Measurements from ENCODE around the gene CCIN. TPM values are rescaled to one million over a fixed set of nuclear protein-coding genes. Genes with fewer than 3 reads are reported as not detected.
A peak's percentile ranks its signal among the peaks of the same experiment; 100 is the strongest.

CCIN gene
- total RNA-seq, 1 experiment from 2014 or later = 0.13 TPM

- ATAC-seq (peak; percentile 67), DNase-seq (ENCODE audit: low read depth, low spot score) (no peak)
- peaks cover 10% of the 10 kb centered on the region for H3K4me1 ChIP-seq (ENCODE audit: control insufficient read depth, insufficient read depth, low read length)
- no peaks in the 10 kb centered on the region for H3K9me3 ChIP-seq (ENCODE audit: control insufficient read depth, insufficient read depth, low read depth, low read length)
- ChIA-PET POLR2A (no interaction called here), CTCF (no interaction called here)
- H3K27me3 ChIP-seq (ENCODE audit: control insufficient read depth, insufficient read depth, low read length) = peaks cover 11% of the 10 kb centered on the region
- intact Hi-C loops (cut with micrococcal nuclease; ENCODE audit: unreplicated experiment) (no loop called here), in situ Hi-C loops (cut with HindIII; ENCODE audit: low pct_unique_long_range_greater_than_20kb, low sequenced_read_pairs) (no loop called here)
- no TSS peak for BruUV-seq (replicated peaks)
- H3K4me3 ChIP-seq (ENCODE audit: low read depth in 2 of 2, low read length in 2 of 2) = peak overlapping the region; percentile 49 to 61
- TF ChIP-seq CTCF (IDR thresholded peaks at IDR 0.05) = no peak
- TF ChIP-seq POLR2AphosphoS5 (IDR thresholded peaks at IDR 0.05; ENCODE audit: low read depth, low read length) = no peak
- no peak overlapping the region for H3K27ac ChIP-seq (ENCODE audit: low read length)
- no peaks in the 10 kb centered on the region for H3K36me3 ChIP-seq (ENCODE audit: control insufficient read depth, insufficient read depth, low read length)
Observed at GRCh38 chr9:36135741-36136271, 33.4 kb upstream of the CCIN start.

- ChIA-PET CTCF (interaction anchor here (0.8 kb wide), 1 partner anchor 30 kb away, joined by 3 read pairs; no protein-coding TSS in a partner anchor), POLR2A (no interaction called here)
- H3K4me1 ChIP-seq (ENCODE audit: control insufficient read depth, insufficient read depth, low read length) = peaks cover 10% of the 10 kb centered on the region
- peak within 1 kb of the TSS; percentile 49 to 61 for H3K4me3 ChIP-seq (ENCODE audit: low read depth in 2 of 2, low read length in 2 of 2)
- H3K9me3 ChIP-seq (ENCODE audit: control insufficient read depth, insufficient read depth, low read depth, low read length) = no peaks in the 10 kb centered on the region
- intact Hi-C loops (cut with micrococcal nuclease; ENCODE audit: unreplicated experiment) (no loop called here), in situ Hi-C loops (cut with HindIII; ENCODE audit: low pct_unique_long_range_greater_than_20kb, low sequenced_read_pairs) (no loop called here)
- ATAC-seq = peak; percentile 91
- DNase-seq (ENCODE audit: low read depth, low spot score) = no peak
- no peak within 1 kb of the TSS for H3K27ac ChIP-seq (ENCODE audit: low read length)
- TF ChIP-seq POLR2AphosphoS5 (IDR thresholded peaks at IDR 0.05; ENCODE audit: low read depth, low read length) = no peak
- TF ChIP-seq REST (IDR thresholded peaks at IDR 0.05; ENCODE audit: insufficient read depth in 1 of 2, low read depth in 2 of 2, low read length in 1 of 2) = no peak
- TF ChIP-seq CTCF (IDR thresholded peaks at IDR 0.05) = no peak
- TF ChIP-seq SIN3A (IDR thresholded peaks at IDR 0.05; ENCODE audit: borderline replicate concordance, insufficient read depth, low read depth, low read length) = no peak
- TF ChIP-seq TCF7L2 (IDR thresholded peaks at IDR 0.05; ENCODE audit: low read depth, low read length) = no peak
- H3K36me3 ChIP-seq (ENCODE audit: control insufficient read depth, insufficient read depth, low read length) = no peaks in the 10 kb centered on the region
- no TSS peak for BruUV-seq (replicated peaks)
- peaks cover 11% of the 10 kb centered on the region for H3K27me3 ChIP-seq (ENCODE audit: control insufficient read depth, insufficient read depth, low read length)
Observed at GRCh38 chr9:36136272-36136893, 32.8 kb upstream of the CCIN start, which contains the start of gene GLIPR2. TSS of gene GLIPR2 (plus strand) at chr9:36136733. CDS start at chr9:36136779, 46 bp downstream.

Measured in Panc1 (cell line).